Right forelimb (tissue), 1 donor: Measurements from ENCODE around the gene TAF1D.
A peak's percentile ranks its signal among the peaks of the same experiment; 100 is the strongest.
"Not testable (repeated sequence)": the region's sequence is repeated elsewhere in the genome, so short reads cannot be mapped to it uniquely, and the experiment has no call there.

Experiments
- DNase-seq: peaks from one replicate; pipeline ENCODE4 v3.0.0-alpha.2; 2018

TAF1D gene, protein sequence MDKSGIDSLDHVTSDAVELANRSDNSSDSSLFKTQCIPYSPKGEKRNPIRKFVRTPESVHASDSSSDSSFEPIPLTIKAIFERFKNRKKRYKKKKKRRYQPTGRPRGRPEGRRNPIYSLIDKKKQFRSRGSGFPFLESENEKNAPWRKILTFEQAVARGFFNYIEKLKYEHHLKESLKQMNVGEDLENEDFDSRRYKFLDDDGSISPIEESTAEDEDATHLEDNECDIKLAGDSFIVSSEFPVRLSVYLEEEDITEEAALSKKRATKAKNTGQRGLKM

DNA sequence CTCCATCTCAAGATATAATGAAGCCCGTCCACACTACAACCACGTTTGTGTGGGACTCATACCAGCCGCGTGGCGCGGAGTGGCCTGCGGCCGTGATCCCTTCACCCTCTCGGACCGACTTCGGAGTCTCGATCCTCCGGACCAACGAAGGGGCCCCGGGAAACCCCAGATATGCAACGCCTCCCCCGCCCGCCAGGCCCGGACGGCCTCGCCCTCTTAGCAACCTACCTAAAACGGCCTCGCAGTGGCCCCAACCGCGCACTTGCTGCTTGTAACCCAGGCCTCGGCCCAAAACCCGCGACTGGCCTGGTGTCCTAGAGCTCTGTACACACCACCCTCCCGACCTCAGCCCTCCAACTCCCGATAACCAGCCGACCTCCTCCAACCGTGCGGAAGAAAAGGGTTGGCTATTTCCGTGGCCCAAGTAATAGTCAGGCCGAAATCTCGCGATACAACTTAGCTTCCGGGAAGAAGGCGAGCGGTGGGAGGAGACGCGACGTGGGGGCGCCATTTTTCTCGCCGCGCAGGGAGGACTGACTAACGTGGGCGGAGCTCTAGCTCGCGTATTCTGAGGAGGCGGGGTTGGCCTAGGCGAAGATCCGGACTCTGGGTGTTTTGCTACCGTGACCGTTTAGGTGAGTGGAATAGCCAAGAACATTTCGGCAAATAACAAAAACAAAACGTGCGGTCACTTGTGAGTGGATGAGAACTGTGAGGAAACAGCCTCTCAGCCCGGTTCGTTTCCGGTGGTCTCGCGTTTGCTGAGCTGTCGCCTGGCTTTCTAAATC, at the start of gene TAF1D, which contains the start of gene C11orf54:
TSS of gene TAF1D (minus strand) at position 402 of the 788 bp plus-strand sequence. CDS start 2,191 bp downstream, outside the sequence.
TSS of gene C11orf54 (plus strand) at position 579 of the 788 bp plus-strand sequence. CDS start 5,722 bp downstream, outside the sequence.
- peak; percentile 97 for DNase-seq

DNA sequence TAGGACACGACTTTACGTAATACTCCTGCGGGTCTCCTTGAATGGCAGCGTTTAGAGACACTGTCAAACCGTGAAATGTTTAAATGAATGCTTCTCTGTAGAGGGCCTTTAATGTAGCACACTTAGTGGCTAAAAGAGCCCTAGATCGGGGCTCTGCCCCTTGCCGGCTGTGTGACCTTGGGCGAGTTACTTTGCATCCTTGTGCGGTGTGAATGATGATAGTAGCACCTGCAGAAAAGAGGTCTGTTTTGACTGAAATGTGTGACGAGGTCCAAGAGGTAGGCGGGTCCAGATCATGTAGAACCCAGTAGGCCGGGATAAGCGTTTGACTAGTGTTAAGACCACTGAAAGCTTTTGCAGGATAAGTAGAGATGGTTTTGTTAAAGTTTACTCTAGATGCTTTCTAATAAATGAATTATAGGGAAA, 43.7 kb upstream of the TAF1D start:
- no peak for DNase-seq

DNA sequence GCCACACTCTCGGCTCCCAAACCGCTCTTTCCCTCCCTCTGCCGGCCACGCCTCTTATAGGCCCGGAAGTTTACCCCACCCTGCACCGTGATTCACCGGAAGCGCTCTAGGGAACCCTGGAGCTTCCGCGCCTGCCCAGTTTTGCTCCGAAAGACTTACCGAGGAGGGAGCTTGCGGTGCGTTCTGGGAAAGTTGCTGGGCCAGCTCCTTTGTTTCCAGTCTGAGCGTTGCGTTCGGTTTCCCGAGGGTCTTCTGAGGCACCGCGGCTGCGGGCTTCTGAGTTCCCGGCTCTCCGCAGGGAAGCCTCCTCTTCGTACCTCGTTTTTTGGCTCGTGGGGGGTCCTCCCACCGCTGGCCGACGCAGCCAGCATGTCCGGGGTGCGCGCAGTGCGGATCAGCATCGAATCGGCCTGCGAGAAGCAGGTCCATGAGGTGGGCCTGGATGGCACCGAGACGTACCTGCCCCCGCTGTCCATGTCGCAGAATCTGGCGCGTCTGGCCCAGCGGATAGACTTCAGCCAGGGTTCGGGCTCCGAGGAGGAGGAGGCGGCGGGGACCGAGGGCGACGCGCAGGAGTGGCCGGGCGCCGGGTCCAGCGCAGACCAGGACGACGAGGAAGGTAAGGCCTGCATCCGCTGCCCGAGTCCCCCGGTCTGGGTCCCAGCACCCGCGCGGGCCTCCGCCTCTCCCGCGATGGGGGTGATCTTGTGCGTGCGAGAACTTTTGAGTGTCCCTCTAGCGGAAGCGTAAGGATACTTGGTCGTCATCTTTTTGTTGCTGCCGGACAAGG, 43.0 kb upstream of the TAF1D start, which contains the start of gene MED17:
TSS of gene MED17 (plus strand) at position 138 of the 790 bp plus-strand sequence. CDS start at position 370, 232 bp downstream.
- DNase-seq: peak; percentile 93

DNA sequence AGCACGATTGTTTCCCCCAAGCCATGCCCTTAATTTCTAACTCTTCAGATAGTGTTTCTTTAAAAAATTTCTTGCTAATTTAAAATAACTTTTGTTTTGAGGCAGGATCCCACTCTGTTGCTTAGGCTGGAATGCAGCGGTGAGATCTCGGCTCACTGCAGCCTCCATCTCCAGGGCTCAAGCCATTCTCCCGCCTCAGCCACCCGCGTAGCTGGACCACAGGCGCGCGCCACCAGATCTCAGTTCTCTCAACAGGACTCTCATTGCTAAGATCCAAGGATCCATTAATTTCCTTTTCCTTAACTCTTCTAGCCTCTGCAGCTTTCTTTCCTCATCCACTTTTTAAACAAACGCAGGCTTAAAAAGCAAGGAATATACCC, 42.5 kb upstream of the TAF1D start:
- DNase-seq: no peak

DNA sequence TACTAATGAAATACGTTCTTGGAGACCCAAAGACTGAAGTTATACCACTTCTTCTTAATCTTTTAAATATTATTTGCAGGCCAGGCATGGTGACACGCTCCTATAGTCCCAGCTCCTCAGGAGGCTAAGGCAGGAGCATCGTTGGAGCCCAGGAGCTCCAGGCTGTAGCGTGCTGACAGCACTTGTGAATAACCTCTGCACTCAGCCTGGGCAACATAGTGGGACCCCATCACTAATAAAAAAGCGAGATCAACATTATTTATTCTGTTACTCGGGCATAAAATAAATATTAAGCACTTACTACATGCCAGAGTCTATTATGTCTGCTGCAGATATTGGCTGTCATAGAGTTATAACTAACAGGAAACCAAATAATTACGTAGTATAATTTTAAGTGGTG, 42.1 kb upstream of the TAF1D start:
- no peak for DNase-seq

DNA sequence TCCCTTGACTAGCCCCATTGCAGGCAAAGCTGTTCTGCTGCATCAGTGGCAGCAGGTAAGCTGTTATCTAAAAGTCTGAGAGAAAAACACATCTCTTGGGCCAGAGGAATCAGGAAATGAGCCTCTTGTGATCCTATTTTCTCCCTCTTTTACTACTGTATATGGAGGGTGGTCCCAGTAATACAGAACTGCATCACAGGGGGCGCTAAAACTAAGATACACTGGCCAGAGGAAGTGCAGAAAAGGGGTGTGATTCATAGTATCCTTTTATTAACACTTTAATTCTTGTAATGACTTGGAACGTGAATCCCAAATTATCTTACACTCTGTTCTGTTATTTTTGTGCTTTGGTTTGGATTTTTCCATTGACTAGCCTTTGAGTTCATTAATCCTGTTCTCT, 34.0 kb upstream of the TAF1D start:
- no peak for DNase-seq

DNA sequence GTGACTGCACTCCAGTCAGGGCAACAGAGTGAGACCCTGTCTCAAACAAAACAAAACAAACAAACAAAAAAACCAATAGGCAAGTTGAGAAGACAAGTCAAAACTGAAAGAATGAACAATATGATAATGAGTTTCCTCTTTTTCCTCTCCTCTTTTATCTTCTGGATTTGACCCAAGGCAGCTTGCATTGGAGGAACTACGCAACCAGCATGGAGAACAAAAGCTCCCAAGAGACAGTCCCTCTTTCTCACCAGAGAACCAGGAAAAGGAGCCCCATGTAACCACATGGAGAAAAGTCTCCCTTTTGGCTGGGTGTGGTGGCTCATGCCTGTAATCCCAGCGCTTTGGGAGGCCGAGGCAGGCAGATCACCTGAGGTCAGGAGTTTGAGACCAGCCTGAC, 33.3 kb upstream of the TAF1D start:
- DNase-seq: not testable (repeated sequence)

DNA sequence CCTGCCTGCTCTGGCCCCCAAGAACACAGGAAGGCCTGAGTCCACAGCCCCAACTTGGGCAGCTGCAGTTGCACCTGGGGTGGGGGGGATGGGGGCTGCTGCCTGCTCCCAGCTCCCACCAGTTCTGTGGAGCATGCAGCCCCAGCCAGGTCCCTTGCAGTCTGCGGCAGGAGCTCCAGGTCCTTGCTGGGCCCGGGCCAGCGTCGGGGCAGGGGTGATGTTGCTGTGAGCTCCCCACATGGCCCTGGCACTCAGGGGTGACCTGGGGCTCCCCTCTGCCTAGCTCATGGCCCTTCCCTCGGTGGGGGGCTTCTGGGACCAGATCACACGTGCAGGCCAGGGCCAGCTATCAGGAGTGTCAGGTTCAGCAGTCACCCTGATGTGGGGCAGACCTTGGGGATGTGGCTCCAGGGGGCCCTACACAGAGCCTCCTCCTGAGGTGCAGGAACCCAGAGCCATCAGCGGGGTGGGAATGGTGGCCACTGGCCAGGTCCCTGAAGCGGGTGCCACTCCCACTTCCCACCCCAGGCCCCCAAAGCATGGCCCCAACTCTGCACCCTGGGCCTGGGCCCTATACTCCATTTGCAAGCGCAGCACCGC, 32.4 kb upstream of the TAF1D start:
- DNase-seq: no peak

DNA sequence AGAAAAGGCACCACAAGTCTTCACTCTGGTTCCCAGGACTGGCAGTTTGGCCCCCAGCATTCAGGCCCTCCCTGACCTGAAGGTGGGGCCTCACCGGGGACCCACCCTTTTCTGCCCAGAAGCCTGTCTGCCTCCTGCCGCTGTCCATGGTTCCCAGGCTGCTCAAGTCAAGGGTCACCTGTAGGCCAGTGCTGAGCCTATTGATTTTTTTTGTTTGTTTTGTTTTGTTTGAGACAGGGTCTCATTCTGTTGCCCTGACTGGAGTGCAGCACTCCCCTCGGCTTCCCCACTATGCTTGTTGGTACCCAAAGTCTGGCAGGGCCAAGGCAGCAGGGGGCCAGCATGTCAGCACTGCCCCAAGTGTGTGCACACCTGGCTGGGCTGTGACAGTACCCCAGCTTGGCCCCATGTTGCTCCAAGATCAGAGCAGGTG, 31.8 kb upstream of the TAF1D start:
- no peak for DNase-seq

DNA sequence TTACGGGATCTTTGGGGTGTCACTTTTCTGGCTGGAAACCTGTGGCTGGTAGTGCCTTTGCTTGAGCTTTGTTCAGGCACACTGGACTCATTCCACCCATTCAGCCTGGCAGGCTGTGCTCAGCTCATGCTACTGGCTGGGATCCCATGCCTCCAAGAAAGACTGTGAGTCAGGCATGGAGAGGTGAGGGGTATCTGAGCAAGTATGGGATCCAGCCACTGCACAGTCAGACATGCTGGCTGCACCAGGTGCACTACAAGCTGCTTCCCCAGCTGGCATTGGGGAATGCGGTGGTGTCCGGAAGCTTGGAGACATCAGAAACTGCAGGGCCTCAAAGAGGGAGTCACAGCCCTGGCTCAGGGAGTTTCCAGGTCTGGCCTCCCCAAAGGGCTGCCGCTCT, 30.8 kb upstream of the TAF1D start:
- DNase-seq: no peak

DNA sequence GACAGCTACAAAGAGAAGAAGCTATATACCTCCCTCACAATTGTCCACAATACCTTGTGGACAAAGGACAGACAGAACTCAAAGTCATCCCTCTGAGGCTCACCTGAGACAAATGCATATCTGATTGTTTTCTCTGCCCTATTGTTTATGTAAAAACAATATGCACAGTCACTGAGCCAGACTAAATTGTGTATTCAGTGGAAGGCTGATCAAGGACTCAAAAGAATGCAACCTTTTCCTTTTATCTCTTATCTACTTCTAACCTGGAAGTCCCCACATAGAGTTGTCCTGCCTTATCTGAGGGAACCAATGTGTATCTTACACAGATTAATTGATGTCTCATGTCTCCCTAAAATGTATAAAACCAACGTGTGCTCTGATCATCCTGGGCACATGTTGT, 28.9 kb upstream of the TAF1D start:
- DNase-seq: no peak

DNA sequence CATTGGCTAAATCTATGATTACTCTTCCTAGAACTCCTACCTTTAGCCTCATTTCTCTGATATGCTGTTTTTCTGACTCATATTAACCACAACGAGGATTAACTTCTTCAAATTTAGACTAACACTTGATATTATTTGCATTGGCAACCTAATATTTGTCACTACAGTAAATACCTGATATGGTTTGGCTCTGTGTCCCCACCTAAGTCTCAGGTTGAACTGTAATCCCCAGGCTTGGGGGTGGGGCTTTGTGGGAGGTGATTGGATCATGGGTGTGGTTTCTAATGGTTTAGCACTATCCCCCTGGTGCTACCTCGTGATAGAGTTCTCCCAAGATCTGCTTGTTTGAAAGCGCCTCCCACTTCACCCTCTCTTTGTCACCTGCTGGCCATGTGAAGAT, 25.7 kb upstream of the TAF1D start:
- no peak for DNase-seq

DNA sequence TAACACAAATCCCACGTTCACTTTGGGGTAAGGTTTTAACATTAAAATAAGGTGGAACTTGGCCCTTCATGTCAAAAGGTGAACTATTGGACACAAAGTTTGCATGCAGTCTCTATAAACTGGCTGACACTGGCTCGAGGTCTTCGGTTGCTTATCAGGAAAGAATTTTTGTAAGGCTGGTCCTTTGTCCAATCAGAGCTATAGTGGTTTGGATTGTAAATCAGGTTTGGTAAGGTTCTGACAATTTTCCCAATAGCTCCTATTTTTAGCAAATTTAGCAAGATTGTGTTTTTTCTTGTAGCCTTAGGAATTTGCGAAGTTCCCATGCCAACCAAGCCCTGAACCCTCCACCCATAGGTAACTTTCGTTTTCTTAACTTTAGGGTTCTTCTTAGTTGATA, 25.2 kb upstream of the TAF1D start:
- DNase-seq: no peak

DNA sequence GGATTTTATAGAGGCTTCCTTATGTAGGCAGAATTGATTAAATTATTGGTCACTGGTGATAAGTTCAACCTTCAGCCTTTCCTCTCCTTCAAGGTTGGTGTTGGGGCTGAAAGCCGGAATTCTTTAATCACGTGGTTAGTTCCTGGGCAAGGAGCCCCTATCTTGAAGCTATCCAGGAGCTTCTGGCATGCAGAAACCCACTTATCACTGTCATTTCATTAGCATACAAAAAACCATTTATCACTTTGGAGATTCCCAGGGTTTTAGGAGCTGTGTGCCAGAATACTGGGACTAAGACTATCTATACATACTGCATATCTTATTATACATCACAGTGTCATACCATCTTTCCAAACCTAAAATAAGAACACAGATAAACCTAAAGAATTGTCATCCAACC, 24.3 kb upstream of the TAF1D start:
- DNase-seq: no peak

DNA sequence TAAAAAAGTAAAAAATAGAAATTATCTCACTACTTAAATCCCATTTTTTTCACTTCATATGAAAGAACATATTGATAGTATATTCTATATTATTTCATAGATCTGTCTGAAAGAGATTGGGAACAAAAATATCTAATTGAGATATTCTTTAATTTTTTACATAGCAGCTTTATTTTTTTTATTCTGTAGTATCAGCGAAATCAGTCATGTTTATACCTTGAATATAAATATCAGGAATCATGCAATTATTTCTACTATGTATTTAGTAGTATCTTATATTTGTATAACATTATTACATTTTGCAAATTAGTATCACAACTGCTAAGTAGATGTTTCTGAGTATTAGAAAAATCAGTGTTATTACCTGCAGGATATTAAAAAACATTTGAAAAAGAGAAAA, 20.6 kb upstream of the TAF1D start:
- DNase-seq: no peak

DNA sequence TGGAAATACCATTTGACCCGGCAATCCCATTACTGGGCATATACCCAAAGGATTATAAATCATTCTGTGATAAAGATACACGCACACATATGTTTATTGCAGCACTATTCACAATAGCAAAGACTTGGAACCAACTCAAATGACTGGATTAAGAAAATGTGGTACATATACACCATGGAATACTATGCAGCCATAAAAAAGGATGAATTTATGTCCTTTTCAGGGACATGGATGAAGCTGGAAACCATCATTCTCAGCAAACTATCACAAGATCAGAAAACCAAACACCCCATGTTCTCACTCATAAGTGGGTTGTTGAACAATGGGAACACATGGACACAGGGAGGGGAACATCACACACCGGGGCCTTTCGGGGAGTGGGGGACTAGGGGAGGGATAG, 17.8 kb upstream of the TAF1D start:
- not testable (repeated sequence) for DNase-seq

DNA sequence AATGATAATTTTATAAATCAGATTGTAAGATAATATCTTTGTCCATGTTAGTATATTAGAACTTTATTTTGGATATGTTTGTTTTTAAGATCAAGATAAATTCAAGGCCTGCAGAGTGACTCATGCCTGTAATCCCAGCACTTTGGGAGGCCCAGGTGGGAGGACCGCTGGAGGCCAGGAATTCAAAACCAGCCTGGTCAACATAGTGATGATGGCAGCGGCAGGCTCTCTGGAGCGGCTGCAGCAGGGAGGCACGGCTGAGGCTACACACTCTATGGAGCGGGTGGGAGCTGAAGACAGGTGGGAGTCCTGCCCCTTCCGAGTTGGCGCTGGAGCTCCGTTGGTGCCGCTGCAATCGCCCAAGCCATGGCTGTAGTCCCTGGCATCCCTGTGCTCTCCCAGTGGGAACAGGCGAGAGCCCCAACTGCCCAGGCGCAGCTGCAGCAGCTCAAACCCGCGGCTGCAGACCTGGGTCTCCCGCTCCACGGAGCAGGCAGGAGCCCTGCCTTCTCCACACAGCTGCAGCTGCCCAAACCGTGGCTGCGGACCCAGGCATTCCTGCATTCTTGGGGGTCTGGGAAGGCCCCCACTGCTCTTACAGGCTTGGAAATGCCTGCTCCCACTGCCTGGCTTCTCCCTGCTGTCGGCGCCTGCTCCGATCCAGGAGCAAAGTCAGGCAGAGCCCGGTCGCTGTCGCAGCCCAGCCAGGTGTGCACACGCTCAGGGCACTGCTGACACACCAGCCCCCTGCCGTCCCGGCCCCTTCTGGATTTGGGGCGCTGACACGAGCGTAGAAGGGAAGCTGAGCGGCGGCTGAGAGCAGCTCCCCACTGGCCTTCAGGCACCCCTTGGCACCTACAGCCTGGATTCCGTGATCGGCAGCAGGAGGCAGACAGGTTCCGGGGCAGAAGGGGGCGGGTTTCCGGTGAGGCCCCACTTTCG, 16.9 kb upstream of the TAF1D start:
- DNase-seq: no peak

DNA sequence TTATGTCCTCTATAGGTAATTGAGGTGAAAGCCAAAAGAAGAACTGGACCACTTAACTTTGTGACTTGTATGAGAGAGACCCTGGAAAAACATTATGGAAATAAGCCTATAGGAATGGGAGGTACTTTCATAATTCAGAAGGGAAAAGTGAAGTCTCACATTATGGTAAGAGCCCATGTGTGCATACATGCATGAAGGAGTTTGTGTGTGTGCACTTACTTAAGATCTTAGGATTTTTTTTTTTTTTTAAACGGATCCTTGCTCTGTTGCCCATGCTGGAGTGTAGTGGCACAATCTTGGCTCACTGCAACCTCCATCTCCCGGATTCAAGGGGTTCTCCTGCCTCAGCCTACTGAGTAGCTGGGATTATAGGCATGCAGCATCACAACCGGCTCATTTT, 16.0 kb upstream of the TAF1D start:
- no peak for DNase-seq

DNA sequence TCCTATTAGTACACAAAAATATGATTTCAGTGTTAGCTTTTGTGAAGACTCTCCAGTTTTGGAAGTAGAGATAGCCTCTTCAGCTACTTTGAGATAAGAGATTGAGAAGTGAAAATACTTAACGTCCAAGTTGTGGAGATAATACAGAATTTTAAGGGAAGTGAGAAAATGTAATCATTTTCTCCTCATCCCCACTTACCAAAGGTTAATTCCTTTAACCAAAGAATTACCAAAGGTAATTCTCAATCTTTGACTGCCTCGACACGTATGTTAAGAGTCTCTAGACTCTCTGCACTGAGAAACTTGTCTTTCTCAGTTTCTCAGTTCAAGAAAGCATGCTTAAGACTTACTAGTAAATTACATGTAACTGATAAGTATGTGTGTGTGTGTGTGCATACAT, 15.5 kb upstream of the TAF1D start:
- DNase-seq: no peak

DNA sequence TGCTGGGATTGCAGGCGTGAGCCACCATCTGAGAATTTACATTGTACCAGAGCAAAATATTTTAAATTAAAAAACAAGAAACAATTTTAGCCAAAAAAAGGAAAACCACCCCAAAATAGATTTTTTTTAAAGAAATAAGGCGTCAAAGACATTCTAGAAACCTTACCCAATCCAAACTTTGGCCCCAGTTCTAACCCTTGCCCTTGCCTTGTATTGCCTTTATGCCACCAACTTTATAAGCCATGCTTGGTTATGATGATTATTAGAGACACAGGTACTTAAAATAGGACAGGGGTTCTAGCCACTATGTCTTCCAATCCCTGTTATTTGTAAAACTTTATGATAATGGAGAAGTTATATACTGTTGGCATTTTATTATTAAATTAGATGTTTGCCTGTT, 11.9 kb upstream of the TAF1D start:
- DNase-seq: no peak

DNA sequence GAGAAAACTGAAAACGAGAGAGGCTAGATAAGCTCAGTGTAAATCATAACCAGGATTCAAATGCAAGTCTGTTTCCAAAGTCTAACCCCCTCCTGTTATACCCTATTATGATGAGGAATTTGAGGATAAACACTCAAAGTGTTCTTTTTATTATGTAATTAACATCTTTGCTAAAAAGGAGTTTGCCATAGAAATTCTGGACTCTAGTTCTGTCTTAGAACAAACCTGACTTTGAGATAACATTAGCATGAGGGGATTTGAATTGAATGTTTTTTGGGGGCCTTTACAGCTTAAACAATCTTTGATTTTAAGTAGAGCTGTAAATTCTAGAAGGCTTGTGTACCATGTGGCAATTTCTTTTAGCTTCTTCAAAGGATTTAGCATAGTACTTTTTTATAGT, 9.7 kb upstream of the TAF1D start:
- DNase-seq: no peak

DNA sequence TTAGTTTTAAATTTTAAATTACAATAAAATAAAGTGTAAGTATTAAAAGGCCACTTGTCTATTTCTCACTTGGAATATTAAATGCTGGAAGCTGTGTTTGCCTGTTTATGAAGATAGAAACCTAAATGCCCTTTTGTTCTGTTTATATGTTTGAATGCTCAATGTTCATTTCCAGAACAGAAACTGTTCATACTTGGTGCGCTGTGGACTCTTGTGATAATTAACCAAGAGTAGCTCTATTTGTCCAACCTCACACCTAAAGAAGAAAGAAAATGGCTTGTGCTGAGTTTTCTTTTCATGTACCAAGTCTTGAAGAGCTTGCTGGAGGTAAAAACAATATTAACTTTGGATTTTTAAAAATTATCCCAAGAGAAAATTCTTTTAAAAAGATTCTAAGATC, 5.8 kb upstream of the TAF1D start:
- DNase-seq: no peak
